Measurements from ENCODE around the gene PLA2G4B. TPM values are rescaled to one million over a fixed set of nuclear protein-coding genes. Genes with fewer than 3 reads are reported as not detected.

The PLA2G4B gene
- total RNA-seq, 3 donors from 2014 or later (not counting 1 experiment from before 2014, with no cell fraction given) = 15.2 to 17.5 (median 17.4) TPM

DNA sequence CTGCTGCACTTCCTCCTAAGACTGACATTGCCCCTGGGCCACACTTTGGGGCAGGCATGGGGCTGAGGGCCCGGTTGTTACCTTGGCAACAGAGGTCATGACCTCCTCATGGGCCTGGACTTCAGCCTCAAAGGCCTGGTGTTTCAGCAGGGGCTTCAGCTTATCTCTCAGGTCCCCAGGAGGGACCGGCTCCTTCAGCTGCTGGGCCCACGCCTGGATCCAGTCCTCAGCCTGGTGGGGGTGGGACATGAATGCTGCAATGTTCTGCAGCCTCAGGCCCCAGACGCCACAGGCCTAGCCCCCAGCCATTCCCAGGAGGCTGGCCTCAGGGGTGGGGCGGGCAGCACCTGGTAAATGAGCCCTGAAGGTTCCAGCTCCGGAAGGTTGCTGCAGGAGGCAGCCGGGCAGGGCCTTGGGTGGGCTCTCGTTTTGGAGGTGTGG is 27.6 kb downstream of the PLA2G4B start:
- no peaks in the 10 kb centered on the region for H3K36me3 Mint-ChIP-seq
- H3K27me3 Mint-ChIP-seq (ENCODE audit: low read depth in 2 of 2) = no peaks in the 10 kb centered on the region
- TF ChIP-seq, protein P1, sequence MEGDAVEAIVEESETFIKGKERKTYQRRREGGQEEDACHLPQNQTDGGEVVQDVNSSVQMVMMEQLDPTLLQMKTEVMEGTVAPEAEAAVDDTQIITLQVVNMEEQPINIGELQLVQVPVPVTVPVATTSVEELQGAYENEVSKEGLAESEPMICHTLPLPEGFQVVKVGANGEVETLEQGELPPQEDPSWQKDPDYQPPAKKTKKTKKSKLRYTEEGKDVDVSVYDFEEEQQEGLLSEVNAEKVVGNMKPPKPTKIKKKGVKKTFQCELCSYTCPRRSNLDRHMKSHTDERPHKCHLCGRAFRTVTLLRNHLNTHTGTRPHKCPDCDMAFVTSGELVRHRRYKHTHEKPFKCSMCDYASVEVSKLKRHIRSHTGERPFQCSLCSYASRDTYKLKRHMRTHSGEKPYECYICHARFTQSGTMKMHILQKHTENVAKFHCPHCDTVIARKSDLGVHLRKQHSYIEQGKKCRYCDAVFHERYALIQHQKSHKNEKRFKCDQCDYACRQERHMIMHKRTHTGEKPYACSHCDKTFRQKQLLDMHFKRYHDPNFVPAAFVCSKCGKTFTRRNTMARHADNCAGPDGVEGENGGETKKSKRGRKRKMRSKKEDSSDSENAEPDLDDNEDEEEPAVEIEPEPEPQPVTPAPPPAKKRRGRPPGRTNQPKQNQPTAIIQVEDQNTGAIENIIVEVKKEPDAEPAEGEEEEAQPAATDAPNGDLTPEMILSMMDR (IDR thresholded peaks at IDR 0.05) = no peak
- Histone ChIP-seq H3K27me3 (ENCODE audit: control insufficient read depth, insufficient read depth, low read length) (no peaks in the 10 kb centered on the region), H3K4me1 (ENCODE audit: control insufficient read depth, insufficient read depth, low read length) (peaks cover 15% of the 10 kb centered on the region), H3K9me3 (ENCODE audit: control insufficient read depth, insufficient read depth, low read length) (no peaks in the 10 kb centered on the region), H3K27ac (ENCODE audit: low read length) (no peak overlapping the region), H3K36me3 (ENCODE audit: control insufficient read depth, insufficient read depth, low read length) (no peaks in the 10 kb centered on the region), H3K4me3 (ENCODE audit: low read length) (no peak overlapping the region)
- H3K27ac Mint-ChIP-seq = no peak overlapping the region
- H3K9me3 Mint-ChIP-seq = no peaks in the 10 kb centered on the region
- WGBS (ENCODE audit: insufficient coverage) = 91% methylated on average over 8 of the region's 8 CpGs
- peaks cover 0 to 14% of the 10 kb centered on the region in 2 donors for H3K4me1 Mint-ChIP-seq
- H3K4me3 Mint-ChIP-seq = no peak overlapping the region
- DNase-seq (no peak), ATAC-seq (no peak)
- intact Hi-C loops (cut with micrococcal nuclease) = no loop called here

DNA sequence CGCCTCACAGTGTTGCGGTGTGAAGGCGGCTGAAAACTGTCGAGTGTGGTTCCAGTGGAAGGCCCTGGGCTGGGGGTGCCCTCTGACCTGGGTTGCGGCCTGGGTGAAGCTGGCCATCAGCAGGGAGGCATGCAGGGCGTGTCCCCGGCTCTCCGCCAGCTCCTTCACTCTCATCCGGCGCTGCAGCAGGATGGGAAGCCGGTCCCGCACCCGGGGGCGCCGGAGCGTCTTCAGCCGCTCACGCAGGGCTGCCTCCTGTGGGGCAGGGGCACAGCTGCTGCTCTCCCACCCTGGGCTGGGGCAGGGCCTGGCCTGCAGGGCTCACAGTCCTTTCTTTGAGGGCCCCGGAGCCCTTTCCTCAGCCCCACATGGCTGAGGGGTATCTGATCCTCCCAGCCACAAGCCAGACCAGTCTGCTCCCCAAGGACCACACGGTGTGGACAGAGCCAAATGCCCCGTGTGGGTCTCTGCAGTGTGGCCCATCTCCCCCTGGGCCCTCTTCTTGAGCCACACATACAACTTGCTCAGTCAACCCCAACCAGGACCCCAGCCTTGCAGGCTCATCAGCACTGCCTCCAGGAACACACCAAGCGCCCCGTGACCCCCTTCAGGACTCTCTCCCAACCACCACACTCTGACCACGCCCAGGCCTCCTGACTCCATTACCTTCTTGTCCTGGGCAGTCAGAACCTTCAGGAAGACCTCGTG is 28.4 kb downstream of the PLA2G4B start:
- no peaks in the 10 kb centered on the region for H3K36me3 ChIP-seq (ENCODE audit: control insufficient read depth, insufficient read depth, low read length)
- H3K27ac ChIP-seq (ENCODE audit: low read length) = no peak overlapping the region
- TF ChIP-seq, protein P1 (IDR thresholded peaks at IDR 0.05) = no peak
- no peak overlapping the region for H3K4me3 Mint-ChIP-seq
- ATAC-seq (no peak), DNase-seq (no peak)
- no peaks in the 10 kb centered on the region for H3K36me3 Mint-ChIP-seq
- peaks cover 15% of the 10 kb centered on the region for H3K4me1 ChIP-seq (ENCODE audit: control insufficient read depth, insufficient read depth, low read length)
- H3K27ac Mint-ChIP-seq = peak overlapping the region in 1 of 2 donors; percentile 6
- H3K27me3 Mint-ChIP-seq (ENCODE audit: low read depth in 2 of 2) = no peaks in the 10 kb centered on the region
- H3K9me3 Mint-ChIP-seq = no peaks in the 10 kb centered on the region
- intact Hi-C loops (cut with micrococcal nuclease) = no loop called here
- no peaks in the 10 kb centered on the region for H3K9me3 ChIP-seq (ENCODE audit: control insufficient read depth, insufficient read depth, low read length)
- WGBS (ENCODE audit: insufficient coverage) = 88% methylated on average over 25 of the region's 25 CpGs
- no peak overlapping the region for H3K4me3 ChIP-seq (ENCODE audit: low read length)
- H3K27me3 ChIP-seq (ENCODE audit: control insufficient read depth, insufficient read depth, low read length) = no peaks in the 10 kb centered on the region
- peaks cover 0 to 15% of the 10 kb centered on the region in 2 donors for H3K4me1 Mint-ChIP-seq

DNA sequence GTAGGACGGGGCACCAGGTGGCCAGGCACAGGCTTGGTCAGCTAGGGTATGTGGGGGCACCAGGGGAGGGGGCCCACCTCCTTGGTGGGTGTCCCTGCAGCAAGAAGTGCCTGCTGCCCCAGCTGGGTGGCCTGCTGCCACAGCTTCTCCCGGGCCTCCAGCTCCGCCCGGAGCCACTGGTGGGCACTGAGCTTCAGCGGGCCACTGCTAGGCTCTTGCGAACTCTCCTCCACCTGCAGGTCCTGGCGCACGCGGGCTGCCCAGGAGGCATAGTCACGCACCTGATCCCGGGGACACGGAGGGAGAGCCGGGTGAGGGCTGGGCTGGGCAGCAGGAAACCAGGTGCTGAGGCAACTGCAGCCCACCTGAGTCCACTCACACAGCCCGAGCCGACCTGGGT is 29.7 kb downstream of the PLA2G4B start:
- no peaks in the 10 kb centered on the region for H3K36me3 Mint-ChIP-seq
- H3K9me3 Mint-ChIP-seq = no peaks in the 10 kb centered on the region
- 95% methylated on average over 15 of the region's 15 CpGs for whole genome bisulfite sequencing (ENCODE audit: insufficient coverage)
- intact Hi-C loops (cut with micrococcal nuclease) = no loop called here
- ATAC-seq (no peak), DNase-seq (no peak)
- peaks cover 0 to 15% of the 10 kb centered on the region in 2 donors for H3K4me1 Mint-ChIP-seq
- TF ChIP-seq, protein P1 (IDR thresholded peaks at IDR 0.05) = no peak
- H3K27me3 Mint-ChIP-seq (ENCODE audit: low read depth in 2 of 2) = no peaks in the 10 kb centered on the region
- Histone ChIP-seq H3K27ac (ENCODE audit: low read length) (no peak overlapping the region), H3K9me3 (ENCODE audit: control insufficient read depth, insufficient read depth, low read length) (no peaks in the 10 kb centered on the region), H3K36me3 (ENCODE audit: control insufficient read depth, insufficient read depth, low read length) (no peaks in the 10 kb centered on the region), H3K4me1 (ENCODE audit: control insufficient read depth, insufficient read depth, low read length) (peaks cover 5% of the 10 kb centered on the region), H3K4me3 (ENCODE audit: low read length) (no peak overlapping the region), H3K27me3 (ENCODE audit: control insufficient read depth, insufficient read depth, low read length) (no peaks in the 10 kb centered on the region)
- peak overlapping the region in 1 of 2 donors; percentile 17 for H3K27ac Mint-ChIP-seq
- H3K4me3 Mint-ChIP-seq = no peak overlapping the region
